Peyer's patch (tissue), 4 donors: ENCODE measurements around the gene STK24.

ENCODE experiments used
- CTCF ChIP-seq, 6 experiments: fragments of 450-650 bp in 4 of 6; fragments of 200-600 bp in 2 of 6; sonication (generic) in 1 of 6; IDR thresholded peaks; one replicate each; pipeline ENCODE4 v1.5.1; 2017 to 2019; ENCODE audit warnings: antibody characterized with exemption in 6 of 6, mild to moderate bottlenecking in 3 of 6, moderate library complexity in 1 of 6
- POLR2A ChIP-seq, 2 donors: fragments of 450-650 bp; IDR thresholded peaks; one replicate each; pipeline ENCODE4 v1.5.1; 2017; ENCODE audit warnings: antibody characterized with exemption in 2 of 2, mild to moderate bottlenecking in 2 of 2, moderate library complexity in 2 of 2

- TF ChIP-seq CTCF (IDR thresholded peaks at IDR 0.05) (no peak), POLR2A (IDR thresholded peaks at IDR 0.05) (peak; percentile 59 to 61)
These were observed at the start of gene STK24 for GRCh38 chr13:98576963-98577835.
